SK-N-SH (cell line): ENCODE data around the gene PDE4B. TPM values are rescaled to one million over a fixed set of nuclear protein-coding genes. Genes with fewer than 3 reads are reported as not detected.

ENCODE experiments used
- CTCF ChIA-PET: fragments of 300-600, 350-600 bp; formaldehyde crosslinking; extraction: SDS; loops from one replicate; lab custom pipeline; 2021; lab: Yijun Ruan, JAX
- POLR2A ChIA-PET: fragments of 350-600 bp; sonication (Branson Sonifier 250); formaldehyde crosslinking; extraction: SDS; loops from one replicate; lab custom pipeline; 2020; ENCODE audit warnings: antibody characterized with exemption, inconsistent platforms; lab: Yijun Ruan, JAX
- DNase-seq: peaks from one replicate; pipeline ENCODE4 v3.0.0; 2012
- H2AFZ ChIP-seq: fragments of 200-600 bp; sonication (generic); 2 replicates; pipeline ENCODE4 v1.8.1; 2016; ENCODE audit warnings: antibody characterized with exemption, mild to moderate bottlenecking, low read depth
- H3F3A ChIP-seq: fragments of 200-600 bp; sonication (generic); replicated peaks from 2 replicates; pipeline ENCODE3; 2016; ENCODE audit warnings: antibody characterized with exemption, mild to moderate bottlenecking; ENCODE audit not compliant: insufficient read depth
- H3K27ac ChIP-seq, 2 experiments: fragments of 200-500 bp in 1 of 2; fragments of 200-600 bp in 1 of 2; sonication (Bioruptor generic) in 1 of 2; sonication (generic), shearing (Covaris generic) in 1 of 2; 2 replicates each; pipeline versions ENCODE4 v1.5.1 to v1.6.1; 2014 to 2016; ENCODE audit warnings: low read depth in 2 of 2, inconsistent platforms in 1 of 2, low read length in 1 of 2, mild to moderate bottlenecking in 1 of 2, mixed read lengths in 1 of 2
- H3K27me3 ChIP-seq: fragments of 200-600 bp; sonication (generic), shearing (Covaris generic); 2 replicates; pipeline ENCODE4 v1.6.1; 2016; ENCODE audit warnings: mixed run types; ENCODE audit not compliant: insufficient read depth
- H3K36me3 ChIP-seq, 2 experiments: fragments of 200-500 bp in 1 of 2; fragments of 200-600 bp in 1 of 2; sonication (Bioruptor generic) in 1 of 2; sonication (generic) in 1 of 2; replicated peaks in 1 of 2; 2 replicates each; pipeline versions ENCODE3 to v1.5.1; 2014 to 2016; ENCODE audit warnings: low read length in 1 of 2, mild to moderate bottlenecking in 1 of 2; ENCODE audit not compliant: insufficient read depth in 2 of 2, control insufficient read depth in 1 of 2
- H3K4me1 ChIP-seq, 2 experiments: fragments of 200-500 bp in 1 of 2; fragments of 200-600 bp in 1 of 2; sonication (Bioruptor generic) in 1 of 2; sonication (generic), shearing (Covaris generic) in 1 of 2; 2 replicates each; pipeline versions ENCODE4 v1.5.1 to v1.6.1; 2014 to 2016; ENCODE audit warnings: low read depth in 1 of 2, low read length in 1 of 2, mixed run types in 1 of 2; ENCODE audit not compliant: insufficient read depth in 2 of 2, control insufficient read depth in 1 of 2
- H3K4me2 ChIP-seq: fragments of 200-600 bp; sonication (generic), shearing (Covaris generic); 2 replicates; pipeline ENCODE4 v1.6.1; 2017; ENCODE audit warnings: mixed run types
- H3K4me3 ChIP-seq, 2 experiments: fragments of 200-500 bp in 1 of 2; fragments of 200-600 bp in 1 of 2; sonication (Bioruptor generic) in 1 of 2; sonication (generic), shearing (Covaris generic) in 1 of 2; 2 replicates each; pipeline versions ENCODE4 v1.5.1 to v1.8.1; 2014 to 2016; ENCODE audit warnings: low read depth in 2 of 2, inconsistent platforms in 1 of 2, low read length in 1 of 2, mild to moderate bottlenecking in 1 of 2, mixed read lengths in 1 of 2, moderate library complexity in 1 of 2
- H3K79me2 ChIP-seq: fragments of 200-600 bp; sonication (generic); 2 replicates; pipeline ENCODE4 v1.8.1; 2017; ENCODE audit warnings: mild to moderate bottlenecking; ENCODE audit not compliant: insufficient read depth
- H3K9ac ChIP-seq: fragments of 200-600 bp; sonication (generic); 2 replicates; pipeline ENCODE4 v1.6.1; 2017; ENCODE audit warnings: mixed run types
- H3K9me2 ChIP-seq: fragments of 200-600 bp; sonication (generic); 2 replicates; pipeline ENCODE4 v1.6.1; 2017; ENCODE audit warnings: mixed run types
- H3K9me3 ChIP-seq: fragments of 200-600 bp; sonication (generic); 2 replicates; pipeline ENCODE4 v1.6.1; 2017; ENCODE audit warnings: mixed run types, mild to moderate bottlenecking, moderate library complexity
- H4K20me1 ChIP-seq: fragments of 200-600 bp; sonication (generic); 2 replicates; pipeline ENCODE4 v1.6.1; 2017; ENCODE audit warnings: mild to moderate bottlenecking, mixed run types; ENCODE audit not compliant: insufficient read depth
- EP300 ChIP-seq, 2 experiments: IDR thresholded peaks; 2 replicates each; pipeline versions ENCODE4 v1.4.0 to v1.6.1; 2012; ENCODE audit warnings: borderline replicate concordance in 1 of 2, low read depth in 1 of 2, low read length in 1 of 2
- FOSL2 ChIP-seq: IDR thresholded peaks from 2 replicates; pipeline ENCODE4 v1.4.0; 2012; ENCODE audit warnings: low read depth, mild to moderate bottlenecking, moderate library complexity, borderline replicate concordance
- FOXM1 ChIP-seq: IDR thresholded peaks from 2 replicates; pipeline ENCODE4 v1.4.0; 2012; ENCODE audit warnings: low read depth, mild to moderate bottlenecking
- GABPA ChIP-seq: IDR thresholded peaks from 2 replicates; pipeline ENCODE4 v1.4.0; 2012; ENCODE audit warnings: low read depth, mild to moderate bottlenecking
- REST ChIP-seq: IDR thresholded peaks from 2 replicates; pipeline ENCODE4 v1.6.1; 2012; ENCODE audit warnings: mild to moderate bottlenecking, low read depth, low read length, moderate library complexity
- SIN3A ChIP-seq: IDR thresholded peaks from 2 replicates; pipeline ENCODE4 v1.6.1; 2012; ENCODE audit warnings: low read depth, mild to moderate bottlenecking, low read length, moderate library complexity, borderline replicate concordance
- WGBS: methylation state at CpG from one replicate; pipeline ENCODE4 v1.1.6; 2017; ENCODE audit warnings: low lambda C conversion rate; 5-methylcytosine and 5-hydroxymethylcytosine counted together
- polyA plus RNA-seq, 3 experiments: library from polyadenylated mRNA; depleted of rRNA; stranded (reverse); fragments of >200 nt; gene quantifications; 2 replicates each; pipeline ENCODE4 v1.2.3, GENCODE V29; 2012

The PDE4B gene
- polyA plus RNA-seq, 1 of the 3 experiments (the other 2 are of a cell fraction) = 1.9 TPM

GRCh38 chr1:66349242-66349641 lies 556.5 kb downstream of the PDE4B start:
- POLR2A ChIA-PET = no interaction called here
- CTCF ChIA-PET = no interaction called here
- Histone ChIP-seq H3K4me3 (no peak overlapping the region), H2AFZ (no peak overlapping the region), H3K4me1 (peaks cover 16 to 42% of the 10 kb centered on the region in 2 experiments; a peak in 3 of 4 replicates), H3K9ac (no peak overlapping the region), H3F3A (peaks cover 4% of the 10 kb centered on the region), H3K9me3 (no peaks in the 10 kb centered on the region), H3K79me2 (no peaks in the 10 kb centered on the region)
- DNase-seq = no peak
- TF ChIP-seq EP300 (IDR thresholded peaks at IDR 0.05; ENCODE audit: borderline replicate concordance in 1 of 2, low read depth in 1 of 2, low read length in 1 of 2) = no peak
- TF ChIP-seq SIN3A = no peak
- no peak for TF ChIP-seq REST
- TF ChIP-seq GABPA = no peak
- no peak for TF ChIP-seq FOXM1
- TF ChIP-seq, all 33 proteins: peak for 0
- H4K20me1 ChIP-seq = no peaks in the 10 kb centered on the region
- H3K9me2 ChIP-seq = no peaks in the 10 kb centered on the region
- no peaks in the 10 kb centered on the region for H3K36me3 ChIP-seq
- 90% methylated on average over 3 of the region's 3 CpGs for WGBS
- H3K27me3 ChIP-seq = no peaks in the 10 kb centered on the region
- no peak overlapping the region for H3K4me2 ChIP-seq
- no peak overlapping the region; a peak in 1 of 4 replicates for H3K27ac ChIP-seq

- no peak for DNase-seq
- Histone ChIP-seq H3K4me3 (peak overlapping the region in 1 of 2 experiments; percentile 20; a peak in 1 of 4 replicates), H3K27me3 (no peaks in the 10 kb centered on the region), H4K20me1 (no peaks in the 10 kb centered on the region), H3K79me2 (no peaks in the 10 kb centered on the region), H3K36me3 (no peaks in the 10 kb centered on the region), H3K9me3 (no peaks in the 10 kb centered on the region), H3F3A (peaks cover 12% of the 10 kb centered on the region), H3K4me2 (peak overlapping the region; percentile 54; the same call in 1 of the 2 replicates), H2AFZ (peak overlapping the region; percentile 54; the same call in 1 of the 2 replicates), H3K9me2 (no peaks in the 10 kb centered on the region), H3K9ac (peak overlapping the region; percentile 19; the same call in 1 of the 2 replicates), H3K27ac (peak overlapping the region in 1 of 2 experiments; percentile 33; a peak in 1 of 4 replicates), H3K4me1 (peaks cover 24 to 43% of the 10 kb centered on the region in 2 experiments; a peak in 3 of 4 replicates)
- TF ChIP-seq SIN3A (no peak), FOSL2 (peak; percentile 25; the same call in 1 of the 2 replicates)
- ChIA-PET POLR2A (no interaction called here), CTCF (interaction anchor here (0.6 to 5.0 kb wide), 4 partner anchors 16 to 377 kb away, joined by 3 to 25 read pairs (median 6); no protein-coding TSS in a partner anchor)
- 34% methylated on average over 6 of the region's 6 CpGs for WGBS
Observed at GRCh38 chr1:66350001-66350547, 557.4 kb downstream of the PDE4B start.
